Erythroblast (primary cell): Measurements from ENCODE around the gene RPL3.

Source experiments
- DNase-seq, 2 experiments: peaks; one replicate each; lab custom pipeline; 2025; lab: John Stamatoyannopoulos, UW
- GATA1 ChIP-seq: IDR thresholded peaks from 2 replicates; pipeline ENCODE4 v1.6.1; 2011; ENCODE audit warnings: low read depth, mild to moderate bottlenecking, control low read depth, low read length, moderate library complexity
- POLR2A ChIP-seq: IDR thresholded peaks from 2 replicates; pipeline ENCODE4 v1.6.1; 2011; ENCODE audit warnings: mild to moderate bottlenecking, low read length

The RPL3 gene

GRCh38 chr22:39269095-39269790 is 50.2 kb downstream of the RPL3 start:
- no peak for DNase-seq
- TF ChIP-seq POLR2A (no peak), GATA1 (no peak)

DNA sequence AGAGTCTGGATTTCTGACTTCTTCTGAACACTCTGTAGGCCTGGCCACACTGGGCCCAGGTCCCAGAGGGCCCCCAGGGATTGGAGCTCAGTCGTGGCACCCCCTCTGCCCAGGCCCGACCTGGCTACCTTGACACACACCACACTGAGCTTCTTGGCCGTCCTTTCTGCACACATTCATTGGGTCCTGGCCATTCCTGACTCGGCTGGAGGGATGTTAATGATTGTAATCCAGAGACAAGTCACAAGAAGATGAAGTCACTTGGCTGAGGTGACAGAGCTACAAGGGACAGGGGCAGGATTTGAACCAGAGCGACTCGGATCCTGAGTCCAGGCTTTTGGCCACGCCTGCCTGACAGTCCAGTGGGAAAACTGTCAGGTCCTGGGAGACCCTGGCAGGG is 50.8 kb downstream of the RPL3 start:
- no peak for TF ChIP-seq GATA1
- no peak for TF ChIP-seq POLR2A
- no peak for DNase-seq

- TF ChIP-seq GATA1, result no peak
- TF ChIP-seq POLR2A, result no peak
These were observed 51.4 kb downstream of the RPL3 start for GRCh38 chr22:39267974-39268373.

GRCh38 chr22:39266398-39267030 is 52.9 kb downstream of the RPL3 start:
- no peak for TF ChIP-seq POLR2A
- TF ChIP-seq GATA1, result no peak
- DNase-seq, result no peak

More at GRCh38 chr22:39267974-39268373, 51.4 kb downstream of the RPL3 start:
- DNase-seq, result no peak

DNA sequence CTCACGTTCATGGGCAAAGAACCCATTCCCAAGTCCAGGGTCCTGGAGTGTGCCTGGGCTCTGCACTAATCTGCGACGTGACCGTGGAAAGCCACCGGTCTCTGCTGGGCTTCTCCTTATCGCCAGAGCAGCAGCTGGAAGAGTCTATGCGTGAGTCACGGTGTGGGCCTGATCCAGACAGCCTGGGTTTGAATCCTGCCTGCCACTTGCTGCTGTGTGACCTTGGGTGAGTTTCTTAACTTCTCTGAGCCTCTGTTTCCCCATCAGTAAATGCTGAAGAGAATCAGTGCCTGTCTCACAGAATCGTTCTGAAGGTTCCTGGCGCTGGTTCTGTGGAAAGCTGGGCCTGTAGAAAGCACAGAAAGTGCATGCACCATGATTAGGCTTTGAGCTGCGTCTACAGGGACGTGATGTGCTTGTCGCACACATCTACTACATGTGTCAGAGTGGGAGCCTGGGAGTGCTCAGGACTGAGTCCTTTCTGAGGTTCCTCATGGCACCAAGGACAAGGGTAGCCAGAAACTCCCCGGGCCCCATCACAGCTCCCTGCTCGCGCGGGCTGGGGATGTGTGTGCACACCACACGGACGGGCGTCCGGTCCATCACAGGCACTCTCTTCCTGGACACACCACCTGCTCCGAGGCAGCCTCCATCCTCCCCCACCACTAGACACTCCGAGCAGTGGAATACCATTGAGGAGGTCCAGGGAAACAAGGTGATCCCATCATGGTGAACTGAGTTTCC is 54.1 kb downstream of the RPL3 start:
- TF ChIP-seq POLR2A (no peak), GATA1 (no peak)
- DNase-seq, result no peak

- no peak for DNase-seq
- TF ChIP-seq GATA1 (no peak), POLR2A (no peak)
These were observed 54.9 kb downstream of the RPL3 start for GRCh38 chr22:39264349-39265038.

GRCh38 chr22:39263626-39264348 is 55.6 kb downstream of the RPL3 start:
- DNase-seq, result no peak
- TF ChIP-seq POLR2A (no peak), GATA1 (no peak)
